Mammary epithelial cell (primary cell): Measurements from ENCODE around the gene PPIL4.

Source experiments
- CTCF ChIP-seq, 2 donors: IDR thresholded peaks in 1 of 2; conservative IDR thresholded peaks in 1 of 2; 2 replicates each; pipeline ENCODE4 v1.5.1; 2011 to 2012; ENCODE audit warnings: inconsistent platforms in 2 of 2, low read length in 2 of 2, mild to moderate bottlenecking in 2 of 2, control low read depth in 1 of 2, low read depth in 1 of 2; ENCODE audit not compliant: insufficient read depth in 1 of 2; ENCODE audit errors: extremely low read depth in 1 of 2
- EZH2 ChIP-seq: IDR thresholded peaks from 2 replicates; pipeline ENCODE4 v1.6.1; 2012; ENCODE audit warnings: low read length, inconsistent platforms, borderline replicate concordance

GRCh38 chr6:149501768-149502167 lies 44.1 kb downstream of the PPIL4 start:
- TF ChIP-seq CTCF (conservative IDR thresholded peaks at IDR 0.05 in 1 of 2, IDR thresholded peaks at IDR 0.05 in 1 of 2; ENCODE audit: extremely low read depth in 1 of 2, insufficient read depth in 1 of 2, low read depth in 1 of 2, low read length in 2 of 2) (no peak), EZH2 (no peak)
